ENCODE data around the gene EIF4G3. TPM values are rescaled to one million over a fixed set of nuclear protein-coding genes. Genes with fewer than 3 reads are reported as not detected.

Gene EIF4G3
- total and polyA plus RNA-seq, 2 of the 8 experiments (the other 6 are each of a cell fraction or from before 2014, with no cell fraction given): 47.5 to 66.6 TPM

DNA sequence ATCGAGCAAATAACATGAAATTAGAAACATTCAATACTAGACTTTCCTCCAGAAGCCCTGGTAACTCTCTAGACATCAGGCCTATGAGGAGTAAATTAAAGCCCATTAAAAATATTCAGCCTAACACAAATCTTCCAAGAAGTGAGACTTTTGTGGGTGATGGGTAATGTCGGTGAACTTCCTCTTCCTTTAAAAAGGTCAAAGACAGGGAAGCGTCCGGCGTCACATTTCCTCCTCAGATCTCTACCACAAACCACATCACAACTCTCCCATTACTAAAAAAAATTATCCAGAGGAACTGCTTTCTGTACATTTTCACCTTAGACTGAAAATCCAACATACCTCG lies 1.4 kb downstream of the EIF4G3 start:
- FAIRE-seq: no peak
- no peak overlapping the region for H3K18ac ChIP-seq (ENCODE audit: extremely low read depth, low read length)
- H3K23ac ChIP-seq (ENCODE audit: insufficient read length): no peak overlapping the region
- peaks cover 0 to 9% (median 3%) of the 10 kb centered on the region in 4 experiments; a peak in 3 of 7 replicates for H3K27me3 ChIP-seq (replicated peaks in 1 of 4; ENCODE audit: control insufficient read depth in 3 of 4, extremely low read depth in 1 of 4, insufficient read depth in 3 of 4, low read length in 3 of 4)
- H2AFZ ChIP-seq (ENCODE audit: low read length): no peak overlapping the region
- no peak for DNase-seq (ENCODE audit: low read depth in 1 of 2, low spot score in 2 of 2)
- H3K14ac ChIP-seq (ENCODE audit: insufficient read length): no peak overlapping the region
- ChIA-PET POLR2A (ENCODE audit: partially characterized antibody) (interaction anchor here (0.7 to 2.4 kb wide), 3 partner anchors 10 to 92 kb away, joined by 3 to 7 read pairs (median 4); no protein-coding TSS in a partner anchor), CTCF (ENCODE audit: partially characterized antibody) (interaction anchor here (0.7 kb wide), 1 partner anchor 80 kb away, joined by 3 read pairs; no protein-coding TSS in a partner anchor)
- 15% methylated on average over 6 of the region's 6 CpGs; no CpG with 5 or more reads in 1 of the 2 experiments for WGBS, 2 experiments (ENCODE audit: extremely low coverage in 1 of 2, insufficient coverage in 1 of 2, insufficient read length in 1 of 2, insufficient replicate concordance in 2 of 2, low coverage in 1 of 2, low lambda C conversion rate in 2 of 2, missing lambda C conversion rate in 1 of 2)
- peak overlapping the region in 3 of 4 experiments; percentile 10 to 69 (median 18); a peak in 3 of 7 replicates for H3K9ac ChIP-seq (replicated peaks in 1 of 4; ENCODE audit: extremely low read depth in 1 of 4, low read depth in 3 of 4, low read length in 3 of 4)
- no peak overlapping the region for H3K27ac ChIP-seq (ENCODE audit: low read depth, low read length)
- H4K91ac ChIP-seq (replicated peaks; ENCODE audit: insufficient read length, low read length): no peak overlapping the region
- H3K4ac ChIP-seq (replicated peaks; ENCODE audit: insufficient read length, low read depth, low read length): no peak overlapping the region
- no peak overlapping the region for H2BK20ac ChIP-seq (ENCODE audit: low read length)
- peaks cover 0 to 1% (median 0%) of the 10 kb centered on the region in 4 experiments; a peak in 3 of 7 replicates for H3K4me1 ChIP-seq (replicated peaks in 1 of 4; ENCODE audit: control insufficient read depth in 3 of 4, insufficient read depth in 4 of 4, low read length in 3 of 4)
- no peak overlapping the region for H4K8ac ChIP-seq (ENCODE audit: extremely low read depth, insufficient read depth, low read length)
- peaks cover 7 to 12% of the 10 kb centered on the region in 2 experiments for H4K20me1 ChIP-seq (replicated peaks in 1 of 2; ENCODE audit: control insufficient read depth in 1 of 2, insufficient read depth in 2 of 2, low read length in 2 of 2)
- peaks cover 6% of the 10 kb centered on the region for H3K23me2 ChIP-seq (ENCODE audit: low read depth, low read length)
- no peak overlapping the region for H2BK12ac ChIP-seq (ENCODE audit: low read depth, low read length)
- peaks cover 0 to 13% (median 2%) of the 10 kb centered on the region in 4 experiments; a peak in 3 of 8 replicates for H3K36me3 ChIP-seq (ENCODE audit: control insufficient read depth in 2 of 4, insufficient read depth in 4 of 4, low read length in 3 of 4)
- no peak overlapping the region for H2BK120ac ChIP-seq (replicated peaks; ENCODE audit: low read depth, low read length)
- H3K4me2 ChIP-seq (ENCODE audit: insufficient read depth in 1 of 2, low read depth in 2 of 2, low read length in 2 of 2): peak overlapping the region; percentile 68 to 90
- no peaks in the 10 kb centered on the region for H3K79me1 ChIP-seq (ENCODE audit: low read depth, low read length)
- no peaks in the 10 kb centered on the region for H3K9me3 ChIP-seq (ENCODE audit: insufficient read depth in 2 of 2, low read depth in 1 of 2, low read length in 1 of 2)
- H3K79me2 ChIP-seq (ENCODE audit: control insufficient read depth in 1 of 2, insufficient read depth in 2 of 2, low read length in 2 of 2): peaks cover 7 to 56% of the 10 kb centered on the region in 2 experiments
- peak overlapping the region; percentile 69 to 100 (median 86) for H3K4me3 ChIP-seq (ENCODE audit: extremely low read depth in 1 of 4, insufficient read depth in 2 of 4, low read depth in 3 of 4, low read length in 4 of 4)
- H2AK5ac ChIP-seq (ENCODE audit: low read depth, low read length): no peak overlapping the region
- no peak overlapping the region for H2BK5ac ChIP-seq (ENCODE audit: low read depth, low read length)
- H3K56ac ChIP-seq (replicated peaks; ENCODE audit: insufficient read length, low read depth, low read length): no peak overlapping the region
- H2BK15ac ChIP-seq (ENCODE audit: low read length): no peak overlapping the region
- no peak overlapping the region for H4K5ac ChIP-seq (ENCODE audit: insufficient read length, low read depth, low read length)
- TF ChIP-seq GABPA (IDR thresholded peaks at IDR 0.05; ENCODE audit: borderline replicate concordance, insufficient read depth, low read length): no peak
- no peak for TF ChIP-seq SIN3A (conservative IDR thresholded peaks at IDR 0.05 in 1 of 2, IDR thresholded peaks at IDR 0.05 in 1 of 2; ENCODE audit: low read depth in 1 of 2, low read length in 2 of 2)
- no peak for TF ChIP-seq TCF12 (IDR thresholded peaks at IDR 0.05; ENCODE audit: low read depth, low read length)
- no peak for TF ChIP-seq POLR2A (IDR thresholded peaks at IDR 0.05; ENCODE audit: control extremely low read depth in 1 of 2, low read depth in 2 of 2, low read length in 2 of 2)
- no peak for TF ChIP-seq EZH2 (IDR thresholded peaks at IDR 0.05; ENCODE audit: low read depth, low read length, severe bottlenecking)
- TF ChIP-seq, protein P1, sequence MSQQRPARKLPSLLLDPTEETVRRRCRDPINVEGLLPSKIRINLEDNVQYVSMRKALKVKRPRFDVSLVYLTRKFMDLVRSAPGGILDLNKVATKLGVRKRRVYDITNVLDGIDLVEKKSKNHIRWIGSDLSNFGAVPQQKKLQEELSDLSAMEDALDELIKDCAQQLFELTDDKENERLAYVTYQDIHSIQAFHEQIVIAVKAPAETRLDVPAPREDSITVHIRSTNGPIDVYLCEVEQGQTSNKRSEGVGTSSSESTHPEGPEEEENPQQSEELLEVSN (IDR thresholded peaks at IDR 0.05): no peak
- no peak for TF ChIP-seq CBX8 (IDR thresholded peaks at IDR 0.05; ENCODE audit: borderline replicate concordance, low read depth, low read length)
- no peak for TF ChIP-seq YY1 (IDR thresholded peaks at IDR 0.05; ENCODE audit: low read depth, low read length)
- TF ChIP-seq NANOG (IDR thresholded peaks at IDR 0.05; ENCODE audit: insufficient read depth, low read depth, low read length, poor library complexity, severe bottlenecking): no peak
- no peak for TF ChIP-seq EGR1 (IDR thresholded peaks at IDR 0.05; ENCODE audit: borderline replicate concordance, low read depth, low read length)
- TF ChIP-seq BACH1 (IDR thresholded peaks at IDR 0.05; ENCODE audit: low read length): no peak
- no peak for TF ChIP-seq HDAC6 (IDR thresholded peaks at IDR 0.05; ENCODE audit: low read depth, low read length)
- no peak for TF ChIP-seq TBP (IDR thresholded peaks at IDR 0.05; ENCODE audit: low read depth, low read length)
- no peak for TF ChIP-seq MAFK (IDR thresholded peaks at IDR 0.05; ENCODE audit: low read depth, low read length)
